NAMALWA (cell line): ENCODE results near the gene RGS3.
A peak's percentile ranks its signal among the peaks of the same experiment; 100 is the strongest.

Experiments used
- DNase-seq: peaks from one replicate; pipeline ENCODE4 v3.0.0-alpha.2; 2015; ENCODE audit warnings: low spot score

RGS3 gene

GRCh38 chr9:113585555-113585954 lies 122.0 kb downstream of the RGS3 start:
- DNase-seq = no peak

GRCh38 chr9:113587471-113588031 lies 124.0 kb downstream of the RGS3 start:
- DNase-seq = peak; percentile 36

- DNase-seq = no peak
Observed at GRCh38 chr9:113588242-113588810, 124.8 kb downstream of the RGS3 start.

- no peak for DNase-seq
Observed at GRCh38 chr9:113588936-113589335, 125.4 kb downstream of the RGS3 start.

- no peak for DNase-seq
Observed at GRCh38 chr9:113589407-113589806, 125.9 kb downstream of the RGS3 start.

GRCh38 chr9:113589890-113590289 lies 126.4 kb downstream of the RGS3 start:
- DNase-seq = peak; percentile 46

GRCh38 chr9:113590389-113590788 lies 126.9 kb downstream of the RGS3 start:
- no peak for DNase-seq

- peak; percentile 84 for DNase-seq
Observed at GRCh38 chr9:113590991-113591898, 127.7 kb downstream of the RGS3 start.

- no peak for DNase-seq
Observed at GRCh38 chr9:113591899-113592625, 128.5 kb downstream of the RGS3 start.

- no peak for DNase-seq
Observed at GRCh38 chr9:113592876-113593575, 129.5 kb downstream of the RGS3 start.

- DNase-seq = peak; percentile 48
Observed at GRCh38 chr9:113593682-113594281, 130.3 kb downstream of the RGS3 start.

- no peak for DNase-seq
Observed at GRCh38 chr9:113594484-113595299, 131.2 kb downstream of the RGS3 start.

GRCh38 chr9:113596616-113597320 lies 133.2 kb downstream of the RGS3 start:
- no peak for DNase-seq

- DNase-seq = no peak
Observed at GRCh38 chr9:113597390-113598241, 134.1 kb downstream of the RGS3 start.

- no peak for DNase-seq
Observed at GRCh38 chr9:113598451-113598850, 134.9 kb downstream of the RGS3 start.

- DNase-seq = no peak
Observed at GRCh38 chr9:113598883-113599282, 135.4 kb downstream of the RGS3 start.

GRCh38 chr9:113599646-113600022 lies 136.1 kb downstream of the RGS3 start:
- no peak for DNase-seq

- no peak for DNase-seq
Observed at GRCh38 chr9:113600023-113600823, 136.7 kb downstream of the RGS3 start.
